ENCODE results near the gene GAK.
"Not testable (repeated sequence)": the region's sequence is repeated elsewhere in the genome, so short reads cannot be mapped to it uniquely, and the experiment has no call there.

Gene GAK

DNA sequence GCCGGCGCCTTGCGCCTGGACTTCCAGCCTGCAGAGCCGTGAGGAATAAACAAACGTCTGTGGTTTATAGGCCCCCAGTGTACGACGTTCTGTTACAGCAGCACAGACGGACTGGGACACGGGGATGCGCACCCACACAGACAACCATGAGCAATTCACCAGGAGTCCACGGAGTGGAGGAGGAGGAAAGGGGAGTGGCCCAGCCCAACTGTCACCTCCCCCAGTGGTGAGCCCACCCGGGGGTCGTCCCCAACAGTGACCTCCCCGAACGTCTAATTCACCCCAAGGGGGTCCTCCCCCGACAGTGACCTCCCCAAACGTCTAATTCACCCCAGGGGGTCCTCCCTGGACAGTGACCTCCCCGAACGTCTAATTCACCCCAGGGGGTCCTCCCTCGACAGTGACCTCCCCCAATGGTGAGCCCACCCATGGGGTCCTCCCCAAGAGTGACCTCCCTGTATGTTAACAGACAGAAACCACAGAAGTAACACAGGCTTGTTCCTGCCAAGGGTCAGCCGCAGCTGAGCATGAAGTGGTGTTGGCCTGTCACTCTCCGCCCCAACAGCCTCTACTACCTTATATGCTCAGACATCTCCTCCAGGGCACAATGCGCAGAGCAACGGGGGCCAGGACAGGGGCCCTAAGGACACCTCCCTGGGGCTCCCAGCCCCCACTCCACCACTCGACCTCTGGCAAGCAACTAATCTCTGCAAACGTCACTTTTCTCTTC, 6.2 kb downstream of the GAK start:
- TF ChIP-seq, protein P1, sequence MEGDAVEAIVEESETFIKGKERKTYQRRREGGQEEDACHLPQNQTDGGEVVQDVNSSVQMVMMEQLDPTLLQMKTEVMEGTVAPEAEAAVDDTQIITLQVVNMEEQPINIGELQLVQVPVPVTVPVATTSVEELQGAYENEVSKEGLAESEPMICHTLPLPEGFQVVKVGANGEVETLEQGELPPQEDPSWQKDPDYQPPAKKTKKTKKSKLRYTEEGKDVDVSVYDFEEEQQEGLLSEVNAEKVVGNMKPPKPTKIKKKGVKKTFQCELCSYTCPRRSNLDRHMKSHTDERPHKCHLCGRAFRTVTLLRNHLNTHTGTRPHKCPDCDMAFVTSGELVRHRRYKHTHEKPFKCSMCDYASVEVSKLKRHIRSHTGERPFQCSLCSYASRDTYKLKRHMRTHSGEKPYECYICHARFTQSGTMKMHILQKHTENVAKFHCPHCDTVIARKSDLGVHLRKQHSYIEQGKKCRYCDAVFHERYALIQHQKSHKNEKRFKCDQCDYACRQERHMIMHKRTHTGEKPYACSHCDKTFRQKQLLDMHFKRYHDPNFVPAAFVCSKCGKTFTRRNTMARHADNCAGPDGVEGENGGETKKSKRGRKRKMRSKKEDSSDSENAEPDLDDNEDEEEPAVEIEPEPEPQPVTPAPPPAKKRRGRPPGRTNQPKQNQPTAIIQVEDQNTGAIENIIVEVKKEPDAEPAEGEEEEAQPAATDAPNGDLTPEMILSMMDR (conservative IDR thresholded peaks at IDR 0.05; ENCODE audit: low read depth): no peak
- DNase-seq (ENCODE audit: low spot score): no peak
- H3K27ac ChIP-seq: peak overlapping the region; percentile 28; the same call in 1 of the 2 replicates
- ChIA-PET CTCF (no interaction called here), POLR2A (ENCODE audit: low non-redundant PET) (no interaction called here)

DNA sequence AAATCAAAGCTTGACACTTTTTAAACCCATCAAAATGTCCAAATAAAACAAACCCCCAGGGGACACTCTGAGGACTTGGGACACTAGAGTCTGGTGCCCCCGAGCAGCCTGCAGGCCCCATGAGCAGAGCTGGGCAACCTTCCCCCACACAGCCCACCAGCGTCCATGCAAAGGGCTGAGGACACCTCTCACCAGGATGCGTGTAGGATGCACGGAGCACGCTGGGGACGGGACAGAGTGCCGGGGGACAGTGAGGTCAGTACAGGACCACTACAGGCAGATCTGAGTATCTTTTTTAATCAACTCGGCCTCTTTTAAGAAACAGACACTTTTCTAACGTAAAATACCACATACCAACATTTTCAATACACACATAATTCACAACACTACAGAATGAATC, 6.9 kb downstream of the GAK start:
- ChIA-PET POLR2A (ENCODE audit: low non-redundant PET) (no interaction called here), CTCF (no interaction called here)
- DNase-seq (ENCODE audit: low spot score): no peak
- H3K27ac ChIP-seq: peak overlapping the region; percentile 28; the same call in 1 of the 2 replicates
- TF ChIP-seq, protein P1 (conservative IDR thresholded peaks at IDR 0.05; ENCODE audit: low read depth): no peak

DNA sequence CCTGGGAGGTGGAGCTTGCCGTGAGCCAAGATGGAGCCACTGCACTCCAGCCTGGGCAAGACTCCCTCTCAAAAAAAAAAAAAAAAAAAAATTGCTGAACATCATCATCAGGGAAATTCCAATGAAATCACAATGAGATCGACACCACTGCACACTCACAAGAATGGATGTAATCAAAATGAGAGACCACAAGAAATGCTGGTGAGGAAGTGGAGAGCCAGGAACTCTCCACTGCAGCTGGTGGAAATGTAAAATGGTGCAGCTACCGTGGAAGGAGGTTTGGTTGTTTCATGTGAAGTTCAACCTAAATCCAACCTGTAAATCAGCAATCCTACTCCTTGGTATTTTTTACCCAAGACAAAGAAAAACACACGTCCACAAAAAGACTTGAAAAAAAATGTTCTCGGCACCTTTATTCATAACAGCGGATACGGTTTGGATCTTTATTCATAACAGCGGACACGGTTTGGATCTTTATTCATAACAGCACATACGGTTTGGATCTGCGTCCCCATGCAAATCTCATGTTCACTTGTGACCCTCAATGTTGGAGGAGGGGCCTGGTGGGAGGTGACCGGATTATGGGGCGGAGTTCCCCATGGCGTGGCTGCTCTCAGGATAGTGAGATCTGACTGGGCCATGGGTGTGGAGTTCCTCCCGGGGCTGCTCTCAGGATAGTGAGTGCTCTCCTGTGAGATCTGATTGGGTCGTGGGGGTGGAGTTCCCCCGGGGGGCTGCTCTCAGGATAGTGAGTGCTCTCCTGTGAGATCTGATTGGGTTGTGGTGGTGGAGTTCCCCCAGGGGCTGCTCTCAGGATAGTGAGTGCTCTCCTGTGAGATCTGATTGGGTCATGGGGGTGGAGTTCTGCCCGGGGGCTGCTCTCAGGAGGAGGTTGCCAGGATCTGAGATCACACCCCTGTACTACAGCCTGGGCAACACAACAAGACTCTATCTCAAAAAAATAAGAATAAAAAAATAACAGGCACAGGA, 7.7 kb downstream of the GAK start:
- DNase-seq (ENCODE audit: low spot score): no peak
- POLR2A ChIA-PET (ENCODE audit: low non-redundant PET): no interaction called here
- CTCF ChIA-PET: no interaction called here
- H3K27ac ChIP-seq: 0 out of 2 replicates have a peak overlapping the region, but pooled peaks have one; percentile 28
- TF ChIP-seq, protein P1 (conservative IDR thresholded peaks at IDR 0.05; ENCODE audit: low read depth): no peak

DNA sequence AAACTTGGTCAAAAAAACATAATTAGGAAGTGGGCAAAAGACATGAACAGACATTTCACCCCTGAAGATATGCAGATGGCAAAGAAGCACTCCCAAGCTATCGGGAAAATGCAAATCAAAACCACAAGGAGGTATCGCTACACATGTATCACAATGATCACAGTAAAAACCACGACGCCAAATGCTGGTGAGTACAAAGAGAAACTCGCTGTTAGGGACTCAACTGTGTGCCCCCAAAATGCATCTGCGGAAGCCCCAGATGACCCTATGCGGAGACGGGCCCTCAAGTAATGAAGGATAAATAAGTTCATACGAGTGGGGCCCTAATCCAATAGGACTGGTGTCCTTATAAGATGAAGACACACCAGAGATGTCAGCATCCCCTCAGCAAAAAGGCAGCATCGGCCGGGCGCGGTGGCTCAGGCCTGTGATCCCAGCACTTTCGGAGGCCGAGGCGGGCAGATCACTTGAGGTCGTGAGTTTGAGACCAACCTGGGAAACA, 10.2 kb downstream of the GAK start:
- no peak for DNase-seq (ENCODE audit: low spot score)
- ChIA-PET CTCF (interaction anchor here (0.7 kb wide), 1 partner anchor 24 kb away, joined by 3 read pairs; no protein-coding TSS in a partner anchor), POLR2A (ENCODE audit: low non-redundant PET) (no interaction called here)
- TF ChIP-seq, protein P1 (conservative IDR thresholded peaks at IDR 0.05; ENCODE audit: low read depth): no peak
- H3K27ac ChIP-seq: no peak overlapping the region

DNA sequence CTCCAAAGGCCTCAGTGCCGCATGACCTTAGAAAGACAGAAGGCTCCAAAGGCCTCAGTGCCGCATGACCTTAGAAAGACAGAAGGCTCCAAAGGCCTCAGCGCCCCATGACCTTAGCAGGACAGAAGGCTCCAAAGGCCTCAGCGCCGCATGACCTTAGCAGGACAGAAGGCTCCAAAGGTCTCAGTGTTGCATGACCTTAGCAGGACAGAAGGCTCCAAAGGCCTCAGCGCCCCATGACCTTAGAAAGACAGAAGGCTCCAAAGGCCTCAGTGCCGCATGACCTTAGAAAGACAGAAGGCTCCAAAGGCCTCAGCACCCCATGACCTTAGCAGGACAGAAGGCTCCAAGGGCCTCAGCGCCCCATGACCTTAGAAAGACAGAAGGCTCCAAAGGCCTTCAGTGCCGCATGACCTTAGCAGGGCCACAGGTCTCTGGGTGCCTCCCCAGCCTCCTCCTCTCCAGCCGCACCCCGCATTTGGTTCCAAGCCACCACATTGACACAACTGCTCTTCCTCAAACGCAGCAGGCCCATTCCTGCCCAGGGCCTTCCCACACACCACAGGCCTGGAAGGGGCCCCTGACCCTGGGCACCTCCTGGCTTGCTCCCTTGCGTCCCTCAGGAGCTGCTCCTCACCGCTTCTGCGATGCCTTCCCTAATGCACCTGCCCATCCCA, 13.0 kb downstream of the GAK start:
- POLR2A ChIA-PET (ENCODE audit: low non-redundant PET); H3K27ac ChIP-seq; DNase-seq (ENCODE audit: low spot score); CTCF ChIA-PET: not testable (repeated sequence)

DNA sequence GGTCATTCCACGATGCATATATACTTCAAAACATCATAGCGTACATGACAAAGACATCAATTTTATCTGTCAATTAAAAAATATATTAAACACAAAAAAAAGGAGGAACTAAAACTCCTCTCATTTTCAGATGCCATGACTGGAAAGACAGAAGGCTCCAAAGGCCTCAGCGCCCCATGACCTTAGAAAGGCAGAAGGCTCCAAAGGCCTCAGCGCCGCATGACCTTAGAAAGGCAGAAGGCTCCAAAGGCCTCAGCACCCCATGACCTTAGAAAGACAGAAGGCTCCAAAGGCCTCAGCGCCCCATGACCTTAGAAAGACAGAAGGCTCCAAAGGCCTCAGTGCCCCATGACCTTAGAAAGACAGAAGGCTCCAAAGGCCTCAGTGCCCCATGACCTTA, 13.5 kb downstream of the GAK start:
- POLR2A ChIA-PET (ENCODE audit: low non-redundant PET); DNase-seq (ENCODE audit: low spot score); CTCF ChIA-PET; H3K27ac ChIP-seq: not testable (repeated sequence)

DNA sequence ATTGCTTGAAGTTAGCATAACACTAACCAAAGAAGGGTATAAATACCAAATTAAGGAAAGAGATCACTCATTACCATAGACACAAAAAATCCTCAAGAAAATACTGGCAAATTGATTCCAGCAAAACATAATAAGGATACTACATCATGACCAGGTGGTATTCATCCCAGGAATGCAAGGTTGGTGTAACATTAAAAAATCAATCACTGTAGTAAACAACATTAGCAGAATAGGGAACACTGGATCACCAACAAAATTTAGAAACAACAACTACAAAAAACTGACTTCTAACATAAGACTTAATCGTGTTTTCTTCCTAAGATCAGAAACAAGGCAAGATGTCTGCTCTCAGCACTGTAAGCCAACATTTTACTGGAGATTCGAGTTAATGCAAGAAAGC, 14.1 kb downstream of the GAK start:
- no peak overlapping the region for H3K27ac ChIP-seq
- ChIA-PET CTCF (no interaction called here), POLR2A (ENCODE audit: low non-redundant PET) (no interaction called here)
- TF ChIP-seq, protein P1 (conservative IDR thresholded peaks at IDR 0.05; ENCODE audit: low read depth): no peak
- no peak for DNase-seq (ENCODE audit: low spot score)
